HepG2 (cell line): ENCODE data around the gene MISFA. TPM values are rescaled to one million over a fixed set of nuclear protein-coding genes. Genes with fewer than 3 reads are reported as not detected.
A peak's percentile ranks its signal among the peaks of the same experiment; 100 is the strongest.

Source experiments
- HMG20B ChIP-seq: conservative IDR thresholded peaks from 2 replicates; pipeline ENCODE4 v1.6.1; 2016; ENCODE audit warnings: missing genetic modification reagents, missing compliant biosample characterization
- IKZF1 ChIP-seq: fragments of 450-650 bp; IDR thresholded peaks from 2 replicates; pipeline ENCODE4 v1.7.1; 2016
- RORA ChIP-seq: sonication (generic); formaldehyde crosslinking; IDR thresholded peaks from 2 replicates; pipeline ENCODE4 v1.5.0; 2020; ENCODE audit warnings: mild to moderate bottlenecking, missing genetic modification reagents, moderate library complexity
- TBL1XR1 ChIP-seq: fragments of 150-350 bp; IDR thresholded peaks from 2 replicates; pipeline ENCODE4 v1.6.1; 2014; ENCODE audit warnings: borderline replicate concordance, low read length; ENCODE audit not compliant: partially characterized antibody
- XBP1 ChIP-seq: sonication (generic); formaldehyde crosslinking; IDR thresholded peaks from 2 replicates; pipeline ENCODE4 v1.5.0; 2020; ENCODE audit warnings: missing genetic modification reagents
- ZBTB3 ChIP-seq: sonication (generic); formaldehyde crosslinking; IDR thresholded peaks from 2 replicates; pipeline ENCODE4 v1.4.0; 2020; ENCODE audit warnings: low read depth, mild to moderate bottlenecking, moderate library complexity, missing genetic modification reagents, borderline replicate concordance
- ZFP36 ChIP-seq: fragments of 150-350 bp; IDR thresholded peaks from 2 replicates; pipeline ENCODE4 v1.6.1; 2018; ENCODE audit warnings: borderline replicate concordance, low read length, low read depth; ENCODE audit not compliant: partially characterized antibody
- ZNF20 ChIP-seq: sonication (generic); formaldehyde crosslinking; IDR thresholded peaks from 2 replicates; pipeline ENCODE4 v1.4.0; 2020; ENCODE audit warnings: mild to moderate bottlenecking, moderate library complexity, missing genetic modification reagents
- ZNF772 ChIP-seq: sonication (generic); formaldehyde crosslinking; IDR thresholded peaks from 2 replicates; pipeline ENCODE4 v1.5.0; 2020; ENCODE audit warnings: mild to moderate bottlenecking, missing genetic modification reagents
- polyA plus RNA-seq, 8 experiments: library from polyadenylated mRNA; depleted of rRNA in 3 of 8; stranded (reverse) in 7 of 8; unstranded in 1 of 8; fragments of >200 nt; fragmentation: Illumina TruSeq in 4 of 8; extraction: Trizol in 4 of 8; gene quantifications; 2 replicates each; pipeline versions ENCODE4 v1.2.1 to v1.2.3, GENCODE V29; 2011 to 2016; ENCODE audit warnings: low read depth in 4 of 8, missing spikeins in 1 of 8, mixed read lengths in 1 of 8; ENCODE audit not compliant: insufficient read depth in 1 of 8
- total RNA-seq, 5 experiments: library from RNA; depleted of rRNA; stranded (reverse); fragments of >200 nt; fragmentation: Illumina TruSeq; extraction: Trizol; gene quantifications; 2 replicates each; pipeline ENCODE4 v1.2.3, GENCODE V29; 2016; ENCODE audit warnings: low read depth in 1 of 5
- TF ChIP-seq, protein P1 (sequence below), 2 experiments: IDR thresholded peaks; 2 replicates each; pipeline ENCODE4 v1.6.1; 2011 to 2012; ENCODE audit warnings: low read length in 2 of 2, borderline replicate concordance in 1 of 2, low read depth in 1 of 2, mild to moderate bottlenecking in 1 of 2, moderate library complexity in 1 of 2
- TF ChIP-seq, protein P2 (sequence below): sonication (generic); formaldehyde crosslinking; IDR thresholded peaks from 2 replicates; pipeline ENCODE4 v1.9.0; 2021; ENCODE audit warnings: missing genetic modification reagents, mild to moderate bottlenecking, borderline replicate concordance
- TF ChIP-seq, protein P3 (sequence below): sonication (generic); formaldehyde crosslinking; conservative IDR thresholded peaks from 2 replicates; pipeline ENCODE4 v1.4.0; 2020; ENCODE audit warnings: missing genetic modification reagents
- TF ChIP-seq, protein P4 (sequence below): sonication (generic); formaldehyde crosslinking; IDR thresholded peaks from 2 replicates; pipeline ENCODE4 v1.9.0; 2022; ENCODE audit warnings: low read depth, missing genetic modification reagents
- TF ChIP-seq, protein P5 (sequence below): sonication (generic); formaldehyde crosslinking; IDR thresholded peaks from 2 replicates; pipeline ENCODE4 v1.4.0; 2020; ENCODE audit warnings: missing genetic modification reagents

The MISFA gene
- total and polyA plus RNA-seq, 2 of the 13 experiments (the other 11 are each of a cell fraction or from before 2014, with no cell fraction given) = 1.4 to 5.4 TPM

DNA sequence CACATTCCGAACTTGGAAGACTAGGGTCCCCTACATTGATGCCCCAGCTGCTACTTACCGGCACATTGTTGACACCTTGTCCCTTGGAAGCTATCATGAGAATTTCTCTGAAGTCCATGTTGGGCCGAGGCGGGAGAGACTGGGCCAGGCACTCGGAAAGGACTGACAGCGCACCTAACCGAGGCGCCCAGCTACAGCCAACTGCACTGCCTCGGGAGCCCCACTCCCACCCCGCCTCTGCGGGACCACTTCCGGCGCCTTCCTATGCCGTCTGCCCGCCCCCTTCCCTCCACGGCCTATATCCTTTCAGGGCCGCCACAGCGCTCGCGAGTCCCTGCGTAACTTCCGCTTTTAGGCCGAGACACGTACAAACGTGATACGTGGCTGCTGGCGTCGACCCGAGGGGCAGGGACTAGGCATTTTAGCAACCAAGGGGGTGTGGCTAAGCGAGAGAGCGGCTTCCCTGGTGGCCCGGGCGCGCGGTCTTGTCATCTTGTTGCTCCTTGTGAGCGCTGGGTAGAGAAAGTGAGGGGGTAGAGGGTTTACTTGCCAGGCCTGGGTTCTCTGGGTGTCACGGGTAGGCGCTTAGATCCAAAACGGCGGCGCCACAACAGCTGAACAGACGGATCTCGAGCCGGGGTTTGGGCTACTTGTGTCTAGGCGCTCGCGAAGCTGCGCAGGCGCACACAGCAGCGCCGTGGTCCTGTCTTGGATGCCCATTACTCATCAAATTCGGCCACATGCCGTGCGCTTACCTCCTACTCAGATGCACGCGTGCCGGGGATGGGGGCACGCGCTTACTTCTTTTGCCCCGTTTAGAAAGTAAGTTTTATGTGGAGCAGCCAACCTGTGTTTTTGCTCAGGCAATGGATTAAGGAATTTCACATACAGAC lies 34.8 kb downstream of the MISFA start, which contains the start of gene SPTY2D1 (continued):
- TF ChIP-seq, protein P1, sequence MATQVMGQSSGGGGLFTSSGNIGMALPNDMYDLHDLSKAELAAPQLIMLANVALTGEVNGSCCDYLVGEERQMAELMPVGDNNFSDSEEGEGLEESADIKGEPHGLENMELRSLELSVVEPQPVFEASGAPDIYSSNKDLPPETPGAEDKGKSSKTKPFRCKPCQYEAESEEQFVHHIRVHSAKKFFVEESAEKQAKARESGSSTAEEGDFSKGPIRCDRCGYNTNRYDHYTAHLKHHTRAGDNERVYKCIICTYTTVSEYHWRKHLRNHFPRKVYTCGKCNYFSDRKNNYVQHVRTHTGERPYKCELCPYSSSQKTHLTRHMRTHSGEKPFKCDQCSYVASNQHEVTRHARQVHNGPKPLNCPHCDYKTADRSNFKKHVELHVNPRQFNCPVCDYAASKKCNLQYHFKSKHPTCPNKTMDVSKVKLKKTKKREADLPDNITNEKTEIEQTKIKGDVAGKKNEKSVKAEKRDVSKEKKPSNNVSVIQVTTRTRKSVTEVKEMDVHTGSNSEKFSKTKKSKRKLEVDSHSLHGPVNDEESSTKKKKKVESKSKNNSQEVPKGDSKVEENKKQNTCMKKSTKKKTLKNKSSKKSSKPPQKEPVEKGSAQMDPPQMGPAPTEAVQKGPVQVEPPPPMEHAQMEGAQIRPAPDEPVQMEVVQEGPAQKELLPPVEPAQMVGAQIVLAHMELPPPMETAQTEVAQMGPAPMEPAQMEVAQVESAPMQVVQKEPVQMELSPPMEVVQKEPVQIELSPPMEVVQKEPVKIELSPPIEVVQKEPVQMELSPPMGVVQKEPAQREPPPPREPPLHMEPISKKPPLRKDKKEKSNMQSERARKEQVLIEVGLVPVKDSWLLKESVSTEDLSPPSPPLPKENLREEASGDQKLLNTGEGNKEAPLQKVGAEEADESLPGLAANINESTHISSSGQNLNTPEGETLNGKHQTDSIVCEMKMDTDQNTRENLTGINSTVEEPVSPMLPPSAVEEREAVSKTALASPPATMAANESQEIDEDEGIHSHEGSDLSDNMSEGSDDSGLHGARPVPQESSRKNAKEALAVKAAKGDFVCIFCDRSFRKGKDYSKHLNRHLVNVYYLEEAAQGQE (IDR thresholded peaks at IDR 0.05; ENCODE audit: borderline replicate concordance in 1 of 2, low read depth in 1 of 2, low read length in 2 of 2) = no peak
- TF ChIP-seq RORA (CRISPR knock-in tag) (no peak), HMG20B (CRISPR knock-in tag) (no peak), XBP1 (CRISPR knock-in tag) (no peak), ZBTB3 (CRISPR knock-in tag) (peak; percentile 95; the same call in 1 of the 2 replicates), TBL1XR1 (peak; percentile 44), IKZF1 (no peak), ZNF20 (no peak), ZNF772 (CRISPR knock-in tag) (peak; percentile 84), ZFP36 (no peak)
- TF ChIP-seq, protein P2, sequence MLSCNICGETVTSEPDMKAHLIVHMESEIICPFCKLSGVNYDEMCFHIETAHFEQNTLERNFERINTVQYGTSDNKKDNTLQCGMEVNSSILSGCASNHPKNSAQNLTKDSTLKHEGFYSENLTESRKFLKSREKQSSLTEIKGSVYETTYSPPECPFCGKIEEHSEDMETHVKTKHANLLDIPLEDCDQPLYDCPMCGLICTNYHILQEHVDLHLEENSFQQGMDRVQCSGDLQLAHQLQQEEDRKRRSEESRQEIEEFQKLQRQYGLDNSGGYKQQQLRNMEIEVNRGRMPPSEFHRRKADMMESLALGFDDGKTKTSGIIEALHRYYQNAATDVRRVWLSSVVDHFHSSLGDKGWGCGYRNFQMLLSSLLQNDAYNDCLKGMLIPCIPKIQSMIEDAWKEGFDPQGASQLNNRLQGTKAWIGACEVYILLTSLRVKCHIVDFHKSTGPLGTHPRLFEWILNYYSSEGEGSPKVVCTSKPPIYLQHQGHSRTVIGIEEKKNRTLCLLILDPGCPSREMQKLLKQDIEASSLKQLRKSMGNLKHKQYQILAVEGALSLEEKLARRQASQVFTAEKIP (CRISPR knock-in tag) = no peak
- TF ChIP-seq, protein P3, sequence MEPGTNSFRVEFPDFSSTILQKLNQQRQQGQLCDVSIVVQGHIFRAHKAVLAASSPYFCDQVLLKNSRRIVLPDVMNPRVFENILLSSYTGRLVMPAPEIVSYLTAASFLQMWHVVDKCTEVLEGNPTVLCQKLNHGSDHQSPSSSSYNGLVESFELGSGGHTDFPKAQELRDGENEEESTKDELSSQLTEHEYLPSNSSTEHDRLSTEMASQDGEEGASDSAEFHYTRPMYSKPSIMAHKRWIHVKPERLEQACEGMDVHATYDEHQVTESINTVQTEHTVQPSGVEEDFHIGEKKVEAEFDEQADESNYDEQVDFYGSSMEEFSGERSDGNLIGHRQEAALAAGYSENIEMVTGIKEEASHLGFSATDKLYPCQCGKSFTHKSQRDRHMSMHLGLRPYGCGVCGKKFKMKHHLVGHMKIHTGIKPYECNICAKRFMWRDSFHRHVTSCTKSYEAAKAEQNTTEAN (CRISPR knock-in tag) = no peak
- TF ChIP-seq, protein P4, sequence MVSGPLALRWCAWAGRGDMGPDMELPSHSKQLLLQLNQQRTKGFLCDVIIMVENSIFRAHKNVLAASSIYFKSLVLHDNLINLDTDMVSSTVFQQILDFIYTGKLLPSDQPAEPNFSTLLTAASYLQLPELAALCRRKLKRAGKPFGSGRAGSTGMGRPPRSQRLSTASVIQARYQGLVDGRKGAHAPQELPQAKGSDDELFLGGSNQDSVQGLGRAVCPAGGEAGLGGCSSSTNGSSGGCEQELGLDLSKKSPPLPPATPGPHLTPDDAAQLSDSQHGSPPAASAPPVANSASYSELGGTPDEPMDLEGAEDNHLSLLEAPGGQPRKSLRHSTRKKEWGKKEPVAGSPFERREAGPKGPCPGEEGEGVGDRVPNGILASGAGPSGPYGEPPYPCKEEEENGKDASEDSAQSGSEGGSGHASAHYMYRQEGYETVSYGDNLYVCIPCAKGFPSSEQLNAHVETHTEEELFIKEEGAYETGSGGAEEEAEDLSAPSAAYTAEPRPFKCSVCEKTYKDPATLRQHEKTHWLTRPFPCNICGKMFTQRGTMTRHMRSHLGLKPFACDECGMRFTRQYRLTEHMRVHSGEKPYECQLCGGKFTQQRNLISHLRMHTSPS (CRISPR knock-in tag) = no peak
- TF ChIP-seq, protein P5, sequence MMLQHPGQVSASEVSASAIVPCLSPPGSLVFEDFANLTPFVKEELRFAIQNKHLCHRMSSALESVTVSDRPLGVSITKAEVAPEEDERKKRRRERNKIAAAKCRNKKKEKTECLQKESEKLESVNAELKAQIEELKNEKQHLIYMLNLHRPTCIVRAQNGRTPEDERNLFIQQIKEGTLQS (CRISPR knock-in tag) = no peak; the same call in none of the 2 replicates
